CD8-positive, alpha-beta memory T cell (primary cell): ENCODE results near the gene EGFL7. TPM values are rescaled to one million over a fixed set of nuclear protein-coding genes. Genes with fewer than 3 reads are reported as not detected.

Experiments
- CTCF ChIA-PET: fragments of 350-600 bp; sonication (Branson Sonifier 250); formaldehyde crosslinking; loops from one replicate; lab custom pipeline; 2021; ENCODE audit warnings: antibody characterized with exemption; lab: Charles Lee
- POLR2A ChIA-PET: fragments of 350-600 bp; sonication (Branson Sonifier 250); formaldehyde crosslinking; loops from one replicate; lab custom pipeline; 2021; ENCODE audit warnings: antibody characterized with exemption; lab: Charles Lee
- DNase-seq, 5 donors: peaks; one replicate each; pipeline versions ENCODE4 v3.0.0 to v3.0.0-alpha.2; 2020 to 2022; ENCODE audit warnings: mixed read lengths in 1 of 5
- H3K27ac ChIP-seq: one replicate; pipeline ENCODE4 v1.7.0; 2013; ENCODE audit warnings: low read depth, mild to moderate bottlenecking, low read length, moderate library complexity
- H3K27me3 ChIP-seq: 2 replicates; pipeline ENCODE4 v1.7.0; 2013; ENCODE audit warnings: low read length, mild to moderate bottlenecking; ENCODE audit not compliant: insufficient read depth, poor library complexity, severe bottlenecking
- H3K36me3 ChIP-seq: 2 replicates; pipeline ENCODE4 v1.7.0; 2013; ENCODE audit warnings: mild to moderate bottlenecking, low read length, moderate library complexity; ENCODE audit not compliant: insufficient read depth
- H3K4me1 ChIP-seq: 2 replicates; pipeline ENCODE4 v1.7.0; 2013; ENCODE audit warnings: mild to moderate bottlenecking, low read length, moderate library complexity; ENCODE audit not compliant: insufficient read depth
- H3K4me3 ChIP-seq: 2 replicates; pipeline ENCODE4 v1.7.0; 2013; ENCODE audit warnings: mild to moderate bottlenecking, low read length
- H3K9me3 ChIP-seq: 2 replicates; pipeline ENCODE4 v1.7.0; 2013; ENCODE audit warnings: mild to moderate bottlenecking, low read length
- H3K27ac Mint-ChIP-seq, 8 donors: one replicate each; pipeline ENCODE4 v1.8.0; 2020 to 2021; ENCODE audit warnings: mixed read lengths in 8 of 8, mild to moderate bottlenecking in 6 of 8, inconsistent platforms in 3 of 8, moderate library complexity in 3 of 8
- H3K27me3 Mint-ChIP-seq, 2 donors: one replicate each; pipeline ENCODE4 v1.8.0; 2020 to 2021; ENCODE audit warnings: mixed read lengths in 2 of 2, mild to moderate bottlenecking in 1 of 2, moderate library complexity in 1 of 2
- H3K36me3 Mint-ChIP-seq, 3 donors: one replicate each; pipeline ENCODE4 v1.8.0; 2020 to 2021; ENCODE audit warnings: mixed read lengths in 3 of 3, inconsistent platforms in 1 of 3, mild to moderate bottlenecking in 1 of 3
- H3K4me1 Mint-ChIP-seq, 3 donors: one replicate each; pipeline ENCODE4 v1.8.0; 2020 to 2021; ENCODE audit warnings: mixed read lengths in 3 of 3, inconsistent platforms in 1 of 3, mild to moderate bottlenecking in 1 of 3
- H3K4me3 Mint-ChIP-seq, 7 donors: one replicate each; pipeline ENCODE4 v1.8.0; 2020 to 2021; ENCODE audit warnings: mixed read lengths in 7 of 7, mild to moderate bottlenecking in 6 of 7, moderate library complexity in 4 of 7, inconsistent platforms in 2 of 7
- H3K9me3 Mint-ChIP-seq, 5 donors: one replicate each; pipeline ENCODE4 v1.8.0; 2020 to 2022; ENCODE audit warnings: mixed read lengths in 5 of 5, mild to moderate bottlenecking in 3 of 5, moderate library complexity in 2 of 5, inconsistent platforms in 1 of 5
- polyA plus RNA-seq: library from polyadenylated mRNA; unstranded; fragments of 300-500 nt; fragmentation: Illumina TruSeq; gene quantifications from one replicate; pipeline ENCODE4 v1.2.3, GENCODE V29; 2021
- total RNA-seq, 2 experiments: library from RNA; stranded (reverse); gene quantifications; one replicate each; pipeline ENCODE4 v1.2.3, GENCODE V29; 2021

EGFL7 gene
- total and polyA plus RNA-seq, 3 experiments from 2014 or later: 0.40 to 0.95 (median 0.61) TPM

- peaks cover 9 to 15% of the 10 kb centered on the region in 2 donors for H3K27me3 Mint-ChIP-seq
- DNase-seq: no peak
- Histone ChIP-seq H3K27ac (no peak overlapping the region), H3K27me3 (no peaks in the 10 kb centered on the region), H3K36me3 (no peaks in the 10 kb centered on the region), H3K4me3 (no peak overlapping the region), H3K9me3 (no peaks in the 10 kb centered on the region), H3K4me1 (no peaks in the 10 kb centered on the region)
- H3K27ac Mint-ChIP-seq: no peak overlapping the region
- CTCF ChIA-PET: no interaction called here
- H3K4me1 Mint-ChIP-seq: peaks cover 0 to 1% (median 0%) of the 10 kb centered on the region in 3 donors
- no peaks in the 10 kb centered on the region for H3K9me3 Mint-ChIP-seq
- no peak overlapping the region for H3K4me3 Mint-ChIP-seq
- POLR2A ChIA-PET: no interaction called here
- H3K36me3 Mint-ChIP-seq: no peaks in the 10 kb centered on the region
Observed at GRCh38 chr9:136694872-136695247, 32.1 kb downstream of the EGFL7 start.

GRCh38 chr9:136695435-136695895 lies 32.7 kb downstream of the EGFL7 start:
- Mint-ChIP-seq H3K27ac (no peak overlapping the region), H3K4me1 (peaks cover 1 to 5% (median 4%) of the 10 kb centered on the region in 3 donors), H3K27me3 (peaks cover 9 to 15% of the 10 kb centered on the region in 2 donors), H3K36me3 (no peaks in the 10 kb centered on the region), H3K4me3 (no peak overlapping the region), H3K9me3 (no peaks in the 10 kb centered on the region)
- H3K27ac ChIP-seq: no peak overlapping the region
- POLR2A ChIA-PET: no interaction called here
- peaks cover 6% of the 10 kb centered on the region for H3K4me1 ChIP-seq
- CTCF ChIA-PET: no interaction called here
- no peak for DNase-seq
- H3K27me3 ChIP-seq: no peaks in the 10 kb centered on the region
- no peaks in the 10 kb centered on the region for H3K9me3 ChIP-seq
- no peaks in the 10 kb centered on the region for H3K36me3 ChIP-seq
- no peak overlapping the region for H3K4me3 ChIP-seq

GRCh38 chr9:136695955-136696354 lies 33.2 kb downstream of the EGFL7 start:
- ChIA-PET POLR2A (no interaction called here), CTCF (no interaction called here)
- no peak for DNase-seq
- Mint-ChIP-seq H3K4me3 (no peak overlapping the region), H3K27ac (peak overlapping the region in 1 of 8 donors; percentile 14), H3K9me3 (no peaks in the 10 kb centered on the region), H3K27me3 (peaks cover 10 to 15% of the 10 kb centered on the region in 2 donors), H3K36me3 (no peaks in the 10 kb centered on the region), H3K4me1 (peaks cover 3 to 8% (median 7%) of the 10 kb centered on the region in 3 donors)
- Histone ChIP-seq H3K9me3 (no peaks in the 10 kb centered on the region), H3K27ac (no peak overlapping the region), H3K36me3 (no peaks in the 10 kb centered on the region), H3K4me1 (peaks cover 10% of the 10 kb centered on the region), H3K27me3 (no peaks in the 10 kb centered on the region), H3K4me3 (no peak overlapping the region)

- H3K4me1 Mint-ChIP-seq: peaks cover 7 to 13% (median 13%) of the 10 kb centered on the region in 3 donors
- Histone ChIP-seq H3K27ac (no peak overlapping the region), H3K4me1 (peaks cover 14% of the 10 kb centered on the region), H3K36me3 (no peaks in the 10 kb centered on the region), H3K9me3 (no peaks in the 10 kb centered on the region), H3K27me3 (no peaks in the 10 kb centered on the region), H3K4me3 (no peak overlapping the region)
- POLR2A ChIA-PET: no interaction called here
- CTCF ChIA-PET: interaction anchor here (1.3 kb wide), 1 partner anchor 31 kb away, joined by 3 read pairs; no protein-coding TSS in a partner anchor
- no peak for DNase-seq
- peaks cover 14 to 15% of the 10 kb centered on the region in 2 donors for H3K27me3 Mint-ChIP-seq
- no peaks in the 10 kb centered on the region for H3K9me3 Mint-ChIP-seq
- no peaks in the 10 kb centered on the region for H3K36me3 Mint-ChIP-seq
- H3K4me3 Mint-ChIP-seq: no peak overlapping the region
- no peak overlapping the region for H3K27ac Mint-ChIP-seq
Observed at GRCh38 chr9:136696502-136696901, 33.8 kb downstream of the EGFL7 start.

GRCh38 chr9:136697146-136697820 lies 34.6 kb downstream of the EGFL7 start:
- no peaks in the 10 kb centered on the region for H3K27me3 ChIP-seq
- H3K9me3 ChIP-seq: no peaks in the 10 kb centered on the region
- H3K27ac ChIP-seq: no peak overlapping the region
- ChIA-PET POLR2A (no interaction called here), CTCF (interaction anchor here (1.3 kb wide), 1 partner anchor 30 kb away, joined by 3 read pairs; no protein-coding TSS in a partner anchor)
- DNase-seq: no peak
- H3K4me1 Mint-ChIP-seq: peaks cover 9 to 17% (median 16%) of the 10 kb centered on the region in 3 donors
- H3K36me3 ChIP-seq: no peaks in the 10 kb centered on the region
- H3K9me3 Mint-ChIP-seq: no peaks in the 10 kb centered on the region
- H3K27ac Mint-ChIP-seq: peak overlapping the region in 2 of 8 donors; percentile 21 to 34
- H3K4me1 ChIP-seq: peaks cover 14% of the 10 kb centered on the region
- no peak overlapping the region for H3K4me3 Mint-ChIP-seq
- no peaks in the 10 kb centered on the region for H3K36me3 Mint-ChIP-seq
- H3K27me3 Mint-ChIP-seq: peaks cover 14 to 15% of the 10 kb centered on the region in 2 donors
- no peak overlapping the region for H3K4me3 ChIP-seq

GRCh38 chr9:136697821-136698526 lies 35.3 kb downstream of the EGFL7 start:
- ChIA-PET POLR2A (no interaction called here), CTCF (interaction anchor here (1.3 kb wide), 1 partner anchor 29 kb away, joined by 3 read pairs; no protein-coding TSS in a partner anchor)
- H3K9me3 Mint-ChIP-seq: no peaks in the 10 kb centered on the region
- H3K4me1 ChIP-seq: peaks cover 14% of the 10 kb centered on the region
- no peak overlapping the region for H3K4me3 ChIP-seq
- H3K4me1 Mint-ChIP-seq: peaks cover 9 to 17% (median 16%) of the 10 kb centered on the region in 3 donors
- H3K27ac ChIP-seq: no peak overlapping the region
- H3K27me3 Mint-ChIP-seq: peaks cover 12 to 14% of the 10 kb centered on the region in 2 donors
- no peaks in the 10 kb centered on the region for H3K27me3 ChIP-seq
- no peak overlapping the region for H3K4me3 Mint-ChIP-seq
- no peaks in the 10 kb centered on the region for H3K9me3 ChIP-seq
- H3K36me3 Mint-ChIP-seq: no peaks in the 10 kb centered on the region
- H3K36me3 ChIP-seq: no peaks in the 10 kb centered on the region
- no peak overlapping the region for H3K27ac Mint-ChIP-seq
- no peak for DNase-seq

GRCh38 chr9:136698635-136699246 lies 36.0 kb downstream of the EGFL7 start:
- Histone ChIP-seq H3K27me3 (no peaks in the 10 kb centered on the region), H3K36me3 (no peaks in the 10 kb centered on the region), H3K4me1 (peaks cover 14% of the 10 kb centered on the region), H3K9me3 (no peaks in the 10 kb centered on the region), H3K27ac (no peak overlapping the region), H3K4me3 (no peak overlapping the region)
- DNase-seq: no peak
- POLR2A ChIA-PET: interaction anchor here (0.6 kb wide), 1 partner anchor 38 kb away, joined by 3 read pairs; no protein-coding TSS in a partner anchor
- Mint-ChIP-seq H3K4me1 (peaks cover 9 to 17% (median 16%) of the 10 kb centered on the region in 3 donors), H3K9me3 (no peaks in the 10 kb centered on the region), H3K27me3 (peaks cover 7 to 14% of the 10 kb centered on the region in 2 donors), H3K4me3 (peak overlapping the region in 1 of 7 donors; percentile 29), H3K27ac (no peak overlapping the region), H3K36me3 (no peaks in the 10 kb centered on the region)
- CTCF ChIA-PET: no interaction called here
